ENCODE results near the gene NNT.
"Not testable (repeated sequence)": the region's sequence is repeated elsewhere in the genome, so short reads cannot be mapped to it uniquely, and the experiment has no call there.

The NNT gene

GRCh38 chr5:43570450-43571158 is 32.4 kb upstream of the NNT start:
- Mint-ChIP-seq H3K4me3 (no peak overlapping the region), H3K9me3 (no peaks in the 10 kb centered on the region), H3K27ac (no peak overlapping the region), H3K27me3 (no peaks in the 10 kb centered on the region), H3K4me1 (ENCODE audit: low read depth) (no peaks in the 10 kb centered on the region), H3K36me3 (ENCODE audit: low read depth) (peaks cover 9% of the 10 kb centered on the region)
- intact Hi-C loops (cut with micrococcal nuclease): no loop called here

GRCh38 chr5:43571237-43571636 is 31.7 kb upstream of the NNT start:
- no peaks in the 10 kb centered on the region for H3K27me3 Mint-ChIP-seq
- no peak overlapping the region for H3K4me3 Mint-ChIP-seq
- no peak overlapping the region for H3K27ac Mint-ChIP-seq
- no peaks in the 10 kb centered on the region for H3K9me3 Mint-ChIP-seq
- intact Hi-C loops (cut with micrococcal nuclease): no loop called here
- H3K36me3 Mint-ChIP-seq (ENCODE audit: low read depth): peaks cover 11% of the 10 kb centered on the region
- H3K4me1 Mint-ChIP-seq (ENCODE audit: low read depth): no peaks in the 10 kb centered on the region

- intact Hi-C loops (cut with micrococcal nuclease): no loop called here
- Mint-ChIP-seq H3K27ac (no peak overlapping the region), H3K36me3 (ENCODE audit: low read depth) (peaks cover 11% of the 10 kb centered on the region), H3K4me3 (no peak overlapping the region), H3K27me3 (no peaks in the 10 kb centered on the region), H3K9me3 (no peaks in the 10 kb centered on the region), H3K4me1 (ENCODE audit: low read depth) (no peaks in the 10 kb centered on the region)
Observed at GRCh38 chr5:43572357-43572756, 30.6 kb upstream of the NNT start.

GRCh38 chr5:43573058-43573457 is 29.9 kb upstream of the NNT start:
- intact Hi-C loops (cut with micrococcal nuclease): no loop called here
- no peaks in the 10 kb centered on the region for H3K9me3 Mint-ChIP-seq
- peaks cover 11% of the 10 kb centered on the region for H3K36me3 Mint-ChIP-seq (ENCODE audit: low read depth)
- no peaks in the 10 kb centered on the region for H3K27me3 Mint-ChIP-seq
- H3K27ac Mint-ChIP-seq: no peak overlapping the region
- H3K4me1 Mint-ChIP-seq (ENCODE audit: low read depth): no peaks in the 10 kb centered on the region
- no peak overlapping the region for H3K4me3 Mint-ChIP-seq

- H3K9me3 Mint-ChIP-seq; H3K4me1 Mint-ChIP-seq (ENCODE audit: low read depth); H3K27me3 Mint-ChIP-seq; intact Hi-C loops (cut with micrococcal nuclease); H3K27ac Mint-ChIP-seq; H3K36me3 Mint-ChIP-seq (ENCODE audit: low read depth); H3K4me3 Mint-ChIP-seq: not testable (repeated sequence)
Observed at GRCh38 chr5:43580402-43581210, 22.4 kb upstream of the NNT start.

GRCh38 chr5:43581398-43581797 is 21.6 kb upstream of the NNT start:
- intact Hi-C loops (cut with micrococcal nuclease): no loop called here
- Mint-ChIP-seq H3K36me3 (ENCODE audit: low read depth) (peaks cover 7% of the 10 kb centered on the region), H3K27ac (no peak overlapping the region), H3K4me3 (no peak overlapping the region), H3K27me3 (no peaks in the 10 kb centered on the region), H3K9me3 (no peaks in the 10 kb centered on the region), H3K4me1 (ENCODE audit: low read depth) (no peaks in the 10 kb centered on the region)

- no peaks in the 10 kb centered on the region for H3K9me3 Mint-ChIP-seq
- H3K36me3 Mint-ChIP-seq (ENCODE audit: low read depth): peaks cover 7% of the 10 kb centered on the region
- H3K4me3 Mint-ChIP-seq: no peak overlapping the region
- no peaks in the 10 kb centered on the region for H3K4me1 Mint-ChIP-seq (ENCODE audit: low read depth)
- intact Hi-C loops (cut with micrococcal nuclease): no loop called here
- H3K27me3 Mint-ChIP-seq: no peaks in the 10 kb centered on the region
- no peak overlapping the region for H3K27ac Mint-ChIP-seq
Observed at GRCh38 chr5:43582082-43583005, 20.6 kb upstream of the NNT start.

- no peak overlapping the region for H3K4me3 Mint-ChIP-seq
- no peaks in the 10 kb centered on the region for H3K27me3 Mint-ChIP-seq
- intact Hi-C loops (cut with micrococcal nuclease): no loop called here
- peaks cover 7% of the 10 kb centered on the region for H3K36me3 Mint-ChIP-seq (ENCODE audit: low read depth)
- H3K4me1 Mint-ChIP-seq (ENCODE audit: low read depth): no peaks in the 10 kb centered on the region
- H3K27ac Mint-ChIP-seq: no peak overlapping the region
- no peaks in the 10 kb centered on the region for H3K9me3 Mint-ChIP-seq
Observed at GRCh38 chr5:43583724-43584123, 19.3 kb upstream of the NNT start.

GRCh38 chr5:43584166-43584699 is 18.7 kb upstream of the NNT start:
- H3K27me3 Mint-ChIP-seq: no peaks in the 10 kb centered on the region
- intact Hi-C loops (cut with micrococcal nuclease): no loop called here
- no peaks in the 10 kb centered on the region for H3K9me3 Mint-ChIP-seq
- H3K4me1 Mint-ChIP-seq (ENCODE audit: low read depth): no peaks in the 10 kb centered on the region
- peaks cover 7% of the 10 kb centered on the region for H3K36me3 Mint-ChIP-seq (ENCODE audit: low read depth)
- no peak overlapping the region for H3K4me3 Mint-ChIP-seq
- no peak overlapping the region for H3K27ac Mint-ChIP-seq

GRCh38 chr5:43588842-43589241 is 14.1 kb upstream of the NNT start:
- Mint-ChIP-seq H3K36me3 (ENCODE audit: low read depth) (peaks cover 9% of the 10 kb centered on the region), H3K4me3 (no peak overlapping the region), H3K27me3 (no peaks in the 10 kb centered on the region), H3K27ac (no peak overlapping the region), H3K4me1 (ENCODE audit: low read depth) (peaks cover 24% of the 10 kb centered on the region), H3K9me3 (no peaks in the 10 kb centered on the region)
- intact Hi-C loops (cut with micrococcal nuclease): no loop called here

GRCh38 chr5:43589310-43589709 is 13.7 kb upstream of the NNT start:
- Mint-ChIP-seq H3K36me3 (ENCODE audit: low read depth) (peaks cover 9% of the 10 kb centered on the region), H3K27me3 (no peaks in the 10 kb centered on the region), H3K9me3 (no peaks in the 10 kb centered on the region), H3K27ac (no peak overlapping the region), H3K4me1 (ENCODE audit: low read depth) (peaks cover 24% of the 10 kb centered on the region), H3K4me3 (no peak overlapping the region)
- intact Hi-C loops (cut with micrococcal nuclease): no loop called here

GRCh38 chr5:43590700-43591099 is 12.3 kb upstream of the NNT start:
- intact Hi-C loops (cut with micrococcal nuclease): no loop called here
- Mint-ChIP-seq H3K4me3 (no peak overlapping the region), H3K36me3 (ENCODE audit: low read depth) (peaks cover 9% of the 10 kb centered on the region), H3K27me3 (no peaks in the 10 kb centered on the region), H3K4me1 (ENCODE audit: low read depth) (peaks cover 24% of the 10 kb centered on the region), H3K9me3 (no peaks in the 10 kb centered on the region), H3K27ac (no peak overlapping the region)

GRCh38 chr5:43592363-43592762 is 10.6 kb upstream of the NNT start:
- peaks cover 24% of the 10 kb centered on the region for H3K4me1 Mint-ChIP-seq (ENCODE audit: low read depth)
- intact Hi-C loops (cut with micrococcal nuclease): no loop called here

GRCh38 chr5:43598927-43599326 is 4.1 kb upstream of the NNT start:
- not testable (repeated sequence) for H3K9me3 Mint-ChIP-seq, H3K27ac Mint-ChIP-seq, H3K27me3 Mint-ChIP-seq

More at GRCh38 chr5:43592363-43592762, 10.6 kb upstream of the NNT start:
- Mint-ChIP-seq H3K27ac (peak overlapping the region; percentile 2), H3K27me3 (no peaks in the 10 kb centered on the region), H3K4me3 (no peak overlapping the region), H3K9me3 (no peaks in the 10 kb centered on the region), H3K36me3 (ENCODE audit: low read depth) (peaks cover 9% of the 10 kb centered on the region)

More at GRCh38 chr5:43598927-43599326, 4.1 kb upstream of the NNT start:
- Mint-ChIP-seq H3K4me1 (ENCODE audit: low read depth) (peaks cover 17% of the 10 kb centered on the region), H3K36me3 (ENCODE audit: low read depth) (peaks cover 18% of the 10 kb centered on the region)
- H3K4me3 Mint-ChIP-seq; intact Hi-C loops (cut with micrococcal nuclease): not testable (repeated sequence)
